ENCODE data around the gene MED8. TPM values are rescaled to one million over a fixed set of nuclear protein-coding genes. Genes with fewer than 3 reads are reported as not detected.

MED8 gene
- total and polyA plus RNA-seq, 2 experiments from 2014 or later = 16.6 to 25.7 TPM

DNA sequence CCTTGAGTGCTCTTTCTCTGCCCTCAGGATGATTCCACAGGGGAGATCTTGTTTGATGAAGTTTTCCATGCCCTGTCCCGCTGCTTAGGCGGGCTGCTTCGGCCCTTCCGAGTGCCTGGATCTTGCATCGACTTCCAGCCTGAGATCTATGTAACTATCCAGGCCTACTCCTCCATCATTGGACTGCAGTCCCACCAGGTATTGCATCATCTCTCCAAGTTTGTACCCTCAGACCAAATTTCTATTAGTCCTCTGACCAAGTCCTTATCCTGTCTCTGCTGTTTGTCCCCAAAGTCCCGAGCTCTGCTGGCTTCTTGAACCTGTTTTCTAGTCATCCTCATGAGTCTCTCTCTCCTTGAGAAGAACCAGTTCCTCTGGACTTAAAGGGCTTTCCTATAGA is 14.8 kb upstream of the MED8 start:
- Histone ChIP-seq H3K4me2 (no peak overlapping the region), H4K20me1 (replicated peaks; ENCODE audit: insufficient read depth) (no peaks in the 10 kb centered on the region; the same call in 1 of the 2 replicates), H3K4me3 (no peak overlapping the region), H3K27me3 (ENCODE audit: insufficient read depth) (no peaks in the 10 kb centered on the region), H3K4me1 (ENCODE audit: insufficient read depth) (no peaks in the 10 kb centered on the region), H3K36me3 (ENCODE audit: insufficient read depth) (no peaks in the 10 kb centered on the region), H3K9me2 (ENCODE audit: insufficient read depth) (no peaks in the 10 kb centered on the region), H2AFZ (no peak overlapping the region), H3K79me2 (replicated peaks; ENCODE audit: insufficient read depth) (no peaks in the 10 kb centered on the region), H3K27ac (ENCODE audit: low read depth) (no peak overlapping the region), H3F3A (replicated peaks; ENCODE audit: low read depth) (no peaks in the 10 kb centered on the region)
- Mint-ChIP-seq H3K27ac (peak overlapping the region; percentile 26), H3K36me3 (ENCODE audit: low read depth) (peaks cover 10% of the 10 kb centered on the region), H3K4me1 (no peaks in the 10 kb centered on the region), H3K4me3 (no peak overlapping the region), H3K27me3 (ENCODE audit: insufficient read depth, low read depth, poor library complexity) (no peaks in the 10 kb centered on the region), H3K9me3 (no peaks in the 10 kb centered on the region)
- no peak for ATAC-seq
- DNase-seq (ENCODE audit: low spot score) = no peak
- TF ChIP-seq ZNF114 (CRISPR knock-in tag; IDR thresholded peaks at IDR 0.05) (no peak), POLR2AphosphoS5 (IDR thresholded peaks at IDR 0.05; ENCODE audit: low read depth) (no peak), EZH2phosphoT487 (IDR thresholded peaks at IDR 0.05; ENCODE audit: unreplicated experiment) (no peak), CREB1 (CRISPR knock-in tag; IDR thresholded peaks at IDR 0.05; ENCODE audit: low read depth) (no peak), JUNB (IDR thresholded peaks at IDR 0.05; ENCODE audit: unreplicated experiment) (no peak), EZH2 (IDR thresholded peaks at IDR 0.05; ENCODE audit: low read depth, unreplicated experiment) (no peak)
- TF ChIP-seq, protein P1, sequence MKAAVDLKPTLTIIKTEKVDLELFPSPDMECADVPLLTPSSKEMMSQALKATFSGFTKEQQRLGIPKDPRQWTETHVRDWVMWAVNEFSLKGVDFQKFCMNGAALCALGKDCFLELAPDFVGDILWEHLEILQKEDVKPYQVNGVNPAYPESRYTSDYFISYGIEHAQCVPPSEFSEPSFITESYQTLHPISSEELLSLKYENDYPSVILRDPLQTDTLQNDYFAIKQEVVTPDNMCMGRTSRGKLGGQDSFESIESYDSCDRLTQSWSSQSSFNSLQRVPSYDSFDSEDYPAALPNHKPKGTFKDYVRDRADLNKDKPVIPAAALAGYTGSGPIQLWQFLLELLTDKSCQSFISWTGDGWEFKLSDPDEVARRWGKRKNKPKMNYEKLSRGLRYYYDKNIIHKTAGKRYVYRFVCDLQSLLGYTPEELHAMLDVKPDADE (IDR thresholded peaks at IDR 0.05) = no peak
- TF ChIP-seq, protein P2, sequence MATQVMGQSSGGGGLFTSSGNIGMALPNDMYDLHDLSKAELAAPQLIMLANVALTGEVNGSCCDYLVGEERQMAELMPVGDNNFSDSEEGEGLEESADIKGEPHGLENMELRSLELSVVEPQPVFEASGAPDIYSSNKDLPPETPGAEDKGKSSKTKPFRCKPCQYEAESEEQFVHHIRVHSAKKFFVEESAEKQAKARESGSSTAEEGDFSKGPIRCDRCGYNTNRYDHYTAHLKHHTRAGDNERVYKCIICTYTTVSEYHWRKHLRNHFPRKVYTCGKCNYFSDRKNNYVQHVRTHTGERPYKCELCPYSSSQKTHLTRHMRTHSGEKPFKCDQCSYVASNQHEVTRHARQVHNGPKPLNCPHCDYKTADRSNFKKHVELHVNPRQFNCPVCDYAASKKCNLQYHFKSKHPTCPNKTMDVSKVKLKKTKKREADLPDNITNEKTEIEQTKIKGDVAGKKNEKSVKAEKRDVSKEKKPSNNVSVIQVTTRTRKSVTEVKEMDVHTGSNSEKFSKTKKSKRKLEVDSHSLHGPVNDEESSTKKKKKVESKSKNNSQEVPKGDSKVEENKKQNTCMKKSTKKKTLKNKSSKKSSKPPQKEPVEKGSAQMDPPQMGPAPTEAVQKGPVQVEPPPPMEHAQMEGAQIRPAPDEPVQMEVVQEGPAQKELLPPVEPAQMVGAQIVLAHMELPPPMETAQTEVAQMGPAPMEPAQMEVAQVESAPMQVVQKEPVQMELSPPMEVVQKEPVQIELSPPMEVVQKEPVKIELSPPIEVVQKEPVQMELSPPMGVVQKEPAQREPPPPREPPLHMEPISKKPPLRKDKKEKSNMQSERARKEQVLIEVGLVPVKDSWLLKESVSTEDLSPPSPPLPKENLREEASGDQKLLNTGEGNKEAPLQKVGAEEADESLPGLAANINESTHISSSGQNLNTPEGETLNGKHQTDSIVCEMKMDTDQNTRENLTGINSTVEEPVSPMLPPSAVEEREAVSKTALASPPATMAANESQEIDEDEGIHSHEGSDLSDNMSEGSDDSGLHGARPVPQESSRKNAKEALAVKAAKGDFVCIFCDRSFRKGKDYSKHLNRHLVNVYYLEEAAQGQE (IDR thresholded peaks at IDR 0.05; ENCODE audit: unreplicated experiment) = no peak
- TF ChIP-seq, protein P3, sequence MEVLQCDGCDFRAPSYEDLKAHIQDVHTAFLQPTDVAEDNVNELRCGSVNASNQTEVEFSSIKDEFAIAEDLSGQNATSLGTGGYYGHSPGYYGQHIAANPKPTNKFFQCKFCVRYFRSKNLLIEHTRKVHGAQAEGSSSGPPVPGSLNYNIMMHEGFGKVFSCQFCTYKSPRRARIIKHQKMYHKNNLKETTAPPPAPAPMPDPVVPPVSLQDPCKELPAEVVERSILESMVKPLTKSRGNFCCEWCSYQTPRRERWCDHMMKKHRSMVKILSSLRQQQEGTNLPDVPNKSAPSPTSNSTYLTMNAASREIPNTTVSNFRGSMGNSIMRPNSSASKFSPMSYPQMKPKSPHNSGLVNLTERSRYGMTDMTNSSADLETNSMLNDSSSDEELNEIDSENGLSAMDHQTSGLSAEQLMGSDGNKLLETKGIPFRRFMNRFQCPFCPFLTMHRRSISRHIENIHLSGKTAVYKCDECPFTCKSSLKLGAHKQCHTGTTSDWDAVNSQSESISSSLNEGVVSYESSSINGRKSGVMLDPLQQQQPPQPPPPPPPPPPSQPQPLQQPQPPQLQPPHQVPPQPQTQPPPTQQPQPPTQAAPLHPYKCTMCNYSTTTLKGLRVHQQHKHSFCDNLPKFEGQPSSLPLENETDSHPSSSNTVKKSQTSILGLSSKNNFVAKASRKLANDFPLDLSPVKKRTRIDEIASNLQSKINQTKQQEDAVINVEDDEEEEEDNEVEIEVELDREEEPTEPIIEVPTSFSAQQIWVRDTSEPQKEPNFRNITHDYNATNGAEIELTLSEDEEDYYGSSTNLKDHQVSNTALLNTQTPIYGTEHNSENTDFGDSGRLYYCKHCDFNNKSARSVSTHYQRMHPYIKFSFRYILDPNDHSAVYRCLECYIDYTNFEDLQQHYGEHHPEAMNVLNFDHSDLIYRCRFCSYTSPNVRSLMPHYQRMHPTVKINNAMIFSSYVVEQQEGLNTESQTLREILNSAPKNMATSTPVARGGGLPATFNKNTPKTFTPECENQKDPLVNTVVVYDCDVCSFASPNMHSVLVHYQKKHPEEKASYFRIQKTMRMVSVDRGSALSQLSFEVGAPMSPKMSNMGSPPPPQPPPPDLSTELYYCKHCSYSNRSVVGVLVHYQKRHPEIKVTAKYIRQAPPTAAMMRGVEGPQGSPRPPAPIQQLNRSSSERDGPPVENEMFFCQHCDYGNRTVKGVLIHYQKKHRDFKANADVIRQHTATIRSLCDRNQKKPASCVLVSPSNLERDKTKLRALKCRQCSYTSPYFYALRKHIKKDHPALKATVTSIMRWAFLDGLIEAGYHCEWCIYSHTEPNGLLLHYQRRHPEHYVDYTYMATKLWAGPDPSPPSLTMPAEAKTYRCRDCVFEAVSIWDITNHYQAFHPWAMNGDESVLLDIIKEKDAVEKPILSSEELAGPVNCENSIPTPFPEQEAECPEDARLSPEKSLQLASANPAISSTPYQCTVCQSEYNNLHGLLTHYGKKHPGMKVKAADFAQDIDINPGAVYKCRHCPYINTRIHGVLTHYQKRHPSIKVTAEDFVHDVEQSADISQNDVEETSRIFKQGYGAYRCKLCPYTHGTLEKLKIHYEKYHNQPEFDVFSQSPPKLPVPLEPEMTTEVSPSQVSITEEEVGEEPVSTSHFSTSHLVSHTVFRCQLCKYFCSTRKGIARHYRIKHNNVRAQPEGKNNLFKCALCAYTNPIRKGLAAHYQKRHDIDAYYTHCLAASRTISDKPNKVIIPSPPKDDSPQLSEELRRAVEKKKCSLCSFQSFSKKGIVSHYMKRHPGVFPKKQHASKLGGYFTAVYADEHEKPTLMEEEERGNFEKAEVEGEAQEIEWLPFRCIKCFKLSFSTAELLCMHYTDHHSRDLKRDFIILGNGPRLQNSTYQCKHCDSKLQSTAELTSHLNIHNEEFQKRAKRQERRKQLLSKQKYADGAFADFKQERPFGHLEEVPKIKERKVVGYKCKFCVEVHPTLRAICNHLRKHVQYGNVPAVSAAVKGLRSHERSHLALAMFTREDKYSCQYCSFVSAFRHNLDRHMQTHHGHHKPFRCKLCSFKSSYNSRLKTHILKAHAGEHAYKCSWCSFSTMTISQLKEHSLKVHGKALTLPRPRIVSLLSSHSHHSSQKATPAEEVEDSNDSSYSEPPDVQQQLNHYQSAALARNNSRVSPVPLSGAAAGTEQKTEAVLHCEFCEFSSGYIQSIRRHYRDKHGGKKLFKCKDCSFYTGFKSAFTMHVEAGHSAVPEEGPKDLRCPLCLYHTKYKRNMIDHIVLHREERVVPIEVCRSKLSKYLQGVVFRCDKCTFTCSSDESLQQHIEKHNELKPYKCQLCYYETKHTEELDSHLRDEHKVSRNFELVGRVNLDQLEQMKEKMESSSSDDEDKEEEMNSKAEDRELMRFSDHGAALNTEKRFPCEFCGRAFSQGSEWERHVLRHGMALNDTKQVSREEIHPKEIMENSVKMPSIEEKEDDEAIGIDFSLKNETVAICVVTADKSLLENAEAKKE (CRISPR knock-in tag; IDR thresholded peaks at IDR 0.05) = no peak

All from GM23338 (cell line).